Nephron progenitor cell (in vitro differentiated cells): ENCODE measurements around the gene NUSAP1.
"Not testable (repeated sequence)": the region's sequence is repeated elsewhere in the genome, so short reads cannot be mapped to it uniquely, and the experiment has no call there.

Source experiments
- DNase-seq: peaks from one replicate; pipeline ENCODE4 v3.0.0; 2021
- H3K27ac Mint-ChIP-seq: 2 replicates; pipeline ENCODE4 v1.8.0; 2021; ENCODE audit warnings: mild to moderate bottlenecking, moderate library complexity, mixed read lengths
- H3K27me3 Mint-ChIP-seq: 2 replicates; pipeline ENCODE4 v1.8.0; 2021; ENCODE audit warnings: mild to moderate bottlenecking, low read depth, mixed read lengths; ENCODE audit not compliant: poor library complexity
- H3K36me3 Mint-ChIP-seq: 2 replicates; pipeline ENCODE4 v1.8.0; 2021; ENCODE audit warnings: low read depth, mixed read lengths
- H3K4me1 Mint-ChIP-seq: 2 replicates; pipeline ENCODE4 v1.8.0; 2021; ENCODE audit warnings: mixed read lengths
- H3K4me3 Mint-ChIP-seq: 2 replicates; pipeline ENCODE4 v1.8.0; 2021; ENCODE audit warnings: mild to moderate bottlenecking, moderate library complexity, mixed read lengths
- H3K9me3 Mint-ChIP-seq: 2 replicates; pipeline ENCODE4 v1.8.0; 2021; ENCODE audit warnings: mild to moderate bottlenecking, moderate library complexity, mixed read lengths
- TF ChIP-seq, protein P1 (sequence below): fragments of 200-600 bp; sonication (generic); IDR thresholded peaks from 2 replicates; pipeline ENCODE4 v1.5.0; 2021; ENCODE audit warnings: antibody characterized with exemption

Gene NUSAP1

DNA sequence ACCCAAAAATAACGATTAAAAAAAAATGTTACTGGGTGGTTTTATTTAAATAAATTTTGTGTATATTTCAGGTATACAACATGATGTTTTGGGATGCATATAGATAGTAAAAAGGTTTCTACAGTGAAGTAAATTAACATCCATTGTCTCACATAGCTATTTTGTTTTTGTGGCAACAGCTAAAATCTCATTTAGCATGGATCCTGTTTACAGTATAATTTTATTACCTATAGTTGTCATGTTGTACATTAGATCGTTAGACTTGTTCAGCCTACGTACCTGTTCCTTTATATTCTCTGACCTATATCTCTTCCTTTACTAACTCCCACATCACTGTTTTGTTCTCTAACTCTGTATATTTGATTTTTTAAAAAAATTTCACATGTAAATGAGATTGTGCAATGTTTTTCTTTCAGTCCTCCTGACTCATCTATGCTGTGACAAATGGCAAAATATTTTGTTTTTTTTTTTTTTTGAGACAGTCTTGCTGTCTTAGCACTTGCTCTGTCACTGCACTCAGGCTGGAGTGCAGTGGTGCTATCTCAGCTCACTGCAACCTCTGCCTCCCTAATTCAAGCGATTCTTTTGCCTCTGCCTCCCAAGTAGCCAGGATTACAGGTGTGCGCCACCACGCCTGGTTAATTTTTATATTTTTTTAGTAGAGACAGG lies 45.9 kb upstream of the NUSAP1 start:
- H3K27ac Mint-ChIP-seq, result no peak overlapping the region

DNA sequence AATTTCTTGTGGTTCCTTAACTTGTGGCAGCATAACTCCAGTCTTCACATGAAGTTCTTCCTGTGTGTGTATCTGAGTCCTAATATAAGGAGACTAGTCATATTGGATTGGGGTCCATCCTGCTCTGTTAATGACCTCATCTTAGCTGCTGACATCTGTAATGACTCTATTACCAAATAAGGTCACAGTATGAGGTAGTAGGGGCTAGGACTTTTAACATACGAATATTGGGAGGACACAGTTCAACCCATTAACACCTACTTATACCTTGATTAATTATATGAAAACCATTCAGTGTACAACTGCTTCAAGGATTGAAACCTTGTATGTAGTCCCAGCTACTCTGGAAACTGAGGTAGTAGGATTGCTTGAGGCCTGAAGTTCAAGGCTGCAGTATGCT lies 44.2 kb upstream of the NUSAP1 start:
- Mint-ChIP-seq H3K9me3 (peaks cover 8% of the 10 kb centered on the region), H3K4me1 (peaks cover 18% of the 10 kb centered on the region), H3K36me3 (peaks cover 59% of the 10 kb centered on the region), H3K4me3 (no peak overlapping the region), H3K27ac (no peak overlapping the region), H3K27me3 (no peaks in the 10 kb centered on the region)
- TF ChIP-seq, protein P1, sequence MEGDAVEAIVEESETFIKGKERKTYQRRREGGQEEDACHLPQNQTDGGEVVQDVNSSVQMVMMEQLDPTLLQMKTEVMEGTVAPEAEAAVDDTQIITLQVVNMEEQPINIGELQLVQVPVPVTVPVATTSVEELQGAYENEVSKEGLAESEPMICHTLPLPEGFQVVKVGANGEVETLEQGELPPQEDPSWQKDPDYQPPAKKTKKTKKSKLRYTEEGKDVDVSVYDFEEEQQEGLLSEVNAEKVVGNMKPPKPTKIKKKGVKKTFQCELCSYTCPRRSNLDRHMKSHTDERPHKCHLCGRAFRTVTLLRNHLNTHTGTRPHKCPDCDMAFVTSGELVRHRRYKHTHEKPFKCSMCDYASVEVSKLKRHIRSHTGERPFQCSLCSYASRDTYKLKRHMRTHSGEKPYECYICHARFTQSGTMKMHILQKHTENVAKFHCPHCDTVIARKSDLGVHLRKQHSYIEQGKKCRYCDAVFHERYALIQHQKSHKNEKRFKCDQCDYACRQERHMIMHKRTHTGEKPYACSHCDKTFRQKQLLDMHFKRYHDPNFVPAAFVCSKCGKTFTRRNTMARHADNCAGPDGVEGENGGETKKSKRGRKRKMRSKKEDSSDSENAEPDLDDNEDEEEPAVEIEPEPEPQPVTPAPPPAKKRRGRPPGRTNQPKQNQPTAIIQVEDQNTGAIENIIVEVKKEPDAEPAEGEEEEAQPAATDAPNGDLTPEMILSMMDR, result no peak
- no peak for DNase-seq

More for the DNA sequence above, 45.9 kb upstream of the NUSAP1 start:
- no peaks in the 10 kb centered on the region for H3K27me3 Mint-ChIP-seq
- DNase-seq, result no peak
- peaks cover 8% of the 10 kb centered on the region for H3K9me3 Mint-ChIP-seq
- peaks cover 59% of the 10 kb centered on the region for H3K36me3 Mint-ChIP-seq
- peaks cover 29% of the 10 kb centered on the region for H3K4me1 Mint-ChIP-seq
- TF ChIP-seq, protein P1, result no peak
- H3K4me3 Mint-ChIP-seq, result peak overlapping the region; percentile 47

DNA sequence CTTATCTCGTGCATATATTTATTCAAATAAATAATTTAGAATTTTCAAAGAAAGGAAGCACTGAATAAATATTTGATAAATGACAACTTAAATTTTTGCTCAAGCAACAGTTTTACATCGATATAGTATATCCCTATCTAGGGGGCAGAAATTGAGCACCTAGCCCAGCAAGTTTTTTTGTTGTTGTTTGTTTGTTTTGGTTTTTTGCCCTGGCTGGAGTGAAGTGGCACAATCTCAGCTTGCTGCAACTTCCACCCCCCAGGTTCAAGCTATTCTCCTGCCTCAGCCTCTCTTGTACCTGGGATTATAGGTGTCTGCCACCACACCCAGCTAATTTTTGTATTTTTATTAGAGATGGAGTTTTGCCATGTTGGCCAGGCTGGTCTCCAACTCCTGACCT lies 42.7 kb upstream of the NUSAP1 start:
- no peak overlapping the region for H3K4me3 Mint-ChIP-seq
- DNase-seq, result no peak
- no peak overlapping the region for H3K27ac Mint-ChIP-seq
- peaks cover 8% of the 10 kb centered on the region for H3K9me3 Mint-ChIP-seq
- H3K36me3 Mint-ChIP-seq, result peaks cover 66% of the 10 kb centered on the region
- peaks cover 10% of the 10 kb centered on the region for H3K4me1 Mint-ChIP-seq
- TF ChIP-seq, protein P1, result no peak
- no peaks in the 10 kb centered on the region for H3K27me3 Mint-ChIP-seq

DNA sequence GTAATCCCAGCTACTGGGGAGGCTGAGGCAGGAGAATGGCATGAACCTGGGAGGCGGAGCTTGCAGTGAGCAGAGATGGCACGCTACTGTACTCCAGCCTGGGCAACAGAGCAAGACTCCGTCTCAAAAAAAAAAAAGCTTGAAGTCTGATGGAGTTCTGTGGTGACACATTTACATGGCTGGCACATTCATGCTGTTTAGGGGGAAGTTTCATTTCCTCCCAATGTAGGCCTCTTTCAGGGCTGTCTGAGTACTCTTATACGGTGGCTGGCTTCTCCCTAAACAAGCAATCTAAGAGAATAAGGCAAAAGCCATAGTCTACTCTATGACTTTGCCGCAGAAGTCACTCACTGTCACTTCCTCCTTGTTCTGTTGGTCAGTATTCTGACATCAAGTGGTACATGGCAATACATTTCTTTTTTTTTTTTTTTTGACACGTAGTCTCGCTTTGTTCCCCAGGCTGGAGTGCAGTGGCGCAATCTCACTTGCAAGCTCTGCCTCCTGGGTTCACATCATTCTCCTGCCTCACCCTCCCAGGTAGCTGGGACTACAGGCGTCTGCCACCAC lies 41.5 kb upstream of the NUSAP1 start:
- no peak for DNase-seq
- Mint-ChIP-seq H3K27ac (peak overlapping the region; percentile 25), H3K27me3 (no peaks in the 10 kb centered on the region), H3K4me1 (no peaks in the 10 kb centered on the region), H3K36me3 (peaks cover 62% of the 10 kb centered on the region), H3K4me3 (no peak overlapping the region), H3K9me3 (peaks cover 4% of the 10 kb centered on the region)
- TF ChIP-seq, protein P1, result no peak

DNA sequence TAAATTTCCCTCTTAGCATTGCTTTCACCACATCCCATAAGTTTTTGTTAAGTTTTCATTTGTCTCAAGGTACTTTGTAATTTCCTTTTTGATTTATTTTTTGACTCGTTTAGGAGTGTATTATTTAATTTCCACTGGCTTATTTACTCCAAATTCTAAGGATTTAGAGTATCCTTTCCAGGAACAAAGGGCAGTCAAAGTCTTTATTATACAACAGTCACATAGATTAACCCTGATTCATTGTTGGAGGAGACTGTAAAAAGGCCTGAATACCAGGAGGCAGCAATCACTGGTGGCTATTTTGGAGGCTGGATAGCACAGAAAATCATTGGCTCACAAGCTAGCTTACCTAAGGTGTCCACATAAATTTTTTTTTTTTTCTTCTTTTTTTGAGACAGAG lies 40.2 kb upstream of the NUSAP1 start:
- DNase-seq, result no peak
- no peaks in the 10 kb centered on the region for H3K9me3 Mint-ChIP-seq
- H3K4me1 Mint-ChIP-seq, result no peaks in the 10 kb centered on the region
- H3K27me3 Mint-ChIP-seq, result no peaks in the 10 kb centered on the region
- H3K36me3 Mint-ChIP-seq, result peaks cover 56% of the 10 kb centered on the region
- H3K4me3 Mint-ChIP-seq, result no peak overlapping the region
- TF ChIP-seq, protein P1, result no peak
- H3K27ac Mint-ChIP-seq, result peak overlapping the region; percentile 68

- not testable (repeated sequence) for H3K9me3 Mint-ChIP-seq, H3K27ac Mint-ChIP-seq, H3K27me3 Mint-ChIP-seq, H3K4me3 Mint-ChIP-seq, DNase-seq, H3K4me1 Mint-ChIP-seq
- H3K36me3 Mint-ChIP-seq, result peaks cover 44% of the 10 kb centered on the region
These were observed 31.5 kb upstream of the NUSAP1 start for GRCh38 chr15:41301139-41301538.
